ENCODE measurements around the gene NUBP2.

The NUBP2 gene

DNA sequence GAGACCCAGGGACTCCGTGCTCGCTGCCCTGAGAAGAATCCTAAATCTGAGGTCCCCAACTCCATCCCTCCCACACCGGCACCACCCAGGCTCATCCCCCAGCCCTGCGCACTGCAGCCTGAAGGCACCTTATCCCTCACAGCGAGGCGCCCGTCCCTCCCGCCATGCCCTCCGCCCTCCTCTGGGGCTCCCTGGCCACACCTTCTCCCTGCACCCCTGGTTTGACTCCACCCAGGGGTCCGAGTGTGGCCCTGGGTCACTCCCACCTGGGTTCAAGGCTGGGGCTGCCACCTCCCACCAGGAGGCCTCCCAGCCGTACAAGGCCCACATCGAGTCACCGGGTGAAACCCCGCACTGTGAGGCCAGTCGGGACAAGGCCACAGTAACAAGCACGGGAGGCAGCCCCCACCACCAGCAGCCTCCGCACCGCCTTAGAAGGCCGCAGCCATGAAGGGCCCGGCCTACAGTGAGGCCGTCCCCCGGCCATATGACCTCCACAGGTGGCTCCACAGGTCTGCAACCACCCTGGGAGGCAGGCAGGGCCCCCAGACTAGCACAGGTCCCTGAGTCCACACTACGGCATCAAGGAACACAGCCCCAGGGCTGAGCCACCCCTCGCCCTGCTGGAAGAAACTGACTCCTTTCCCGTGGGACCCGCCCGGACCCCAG is 35.6 kb downstream of the NUBP2 start:
- no peak for TF ChIP-seq CTCF (IDR thresholded peaks at IDR 0.05; ENCODE audit: unreplicated experiment in 3 of 3)
- Mint-ChIP-seq H3K36me3 (ENCODE audit: low read depth) (peaks cover 14% of the 10 kb centered on the region), H3K9me3 (no peaks in the 10 kb centered on the region), H3K4me3 (no peak overlapping the region), H3K27ac (no peak overlapping the region), H3K27me3 (ENCODE audit: low read depth) (no peaks in the 10 kb centered on the region), H3K4me1 (no peaks in the 10 kb centered on the region)

DNA sequence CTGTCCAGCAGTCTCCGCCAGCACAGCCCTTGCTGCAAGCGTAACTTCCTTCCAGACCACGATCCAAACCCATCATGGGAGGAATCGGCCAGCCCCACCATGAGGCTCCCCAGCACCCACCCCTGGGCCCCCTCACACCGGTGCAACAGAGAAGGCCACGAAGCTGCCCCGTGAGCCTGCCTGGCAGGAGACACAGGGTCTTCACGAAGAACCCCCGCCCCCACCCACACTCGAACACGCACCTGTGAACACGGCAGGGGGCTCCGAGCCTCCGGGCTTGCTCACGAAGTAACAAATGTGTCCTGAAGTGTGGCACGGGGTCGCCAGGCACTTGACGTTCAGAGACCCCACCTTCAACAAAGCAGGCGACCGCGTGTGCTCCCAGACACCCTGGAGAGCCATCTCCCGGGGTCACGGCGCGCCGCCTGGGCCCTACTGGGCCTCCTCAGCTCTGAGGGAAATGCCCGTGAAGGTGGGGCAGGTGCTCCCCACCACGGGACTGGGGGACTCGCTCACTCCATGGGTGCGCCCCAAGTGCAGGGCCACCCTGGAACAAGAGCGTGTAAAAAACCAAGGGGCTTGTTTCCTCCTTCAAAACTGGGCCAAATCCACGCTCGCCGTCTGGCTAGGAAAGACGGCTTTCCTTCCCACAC is 36.2 kb downstream of the NUBP2 start:
- Mint-ChIP-seq H3K4me1 (no peaks in the 10 kb centered on the region), H3K27ac (no peak overlapping the region), H3K27me3 (ENCODE audit: low read depth) (no peaks in the 10 kb centered on the region), H3K4me3 (no peak overlapping the region), H3K36me3 (ENCODE audit: low read depth) (peaks cover 7% of the 10 kb centered on the region), H3K9me3 (no peaks in the 10 kb centered on the region)
- TF ChIP-seq CTCF (IDR thresholded peaks at IDR 0.05; ENCODE audit: unreplicated experiment in 3 of 3) = no peak

DNA sequence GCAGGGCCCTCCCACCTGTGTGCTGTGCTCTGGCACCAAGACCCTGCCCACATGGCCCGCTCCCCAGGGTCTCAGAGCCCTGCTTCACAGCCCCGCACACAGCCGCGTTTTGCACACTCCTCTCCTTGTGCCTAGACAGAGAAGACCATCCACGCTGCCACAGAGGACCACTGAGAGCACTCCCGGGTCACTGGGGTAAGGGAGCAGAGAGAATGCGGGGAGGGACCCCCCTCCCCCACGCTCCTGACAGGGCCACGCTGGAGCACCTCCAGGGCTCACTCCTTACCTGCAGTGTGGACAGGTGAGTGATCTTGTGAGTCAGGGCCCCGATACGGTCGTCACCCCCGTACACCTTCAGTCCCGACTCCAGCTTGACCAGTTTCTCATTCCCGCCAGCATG is 36.9 kb downstream of the NUBP2 start:
- Mint-ChIP-seq H3K4me1 (peaks cover 3% of the 10 kb centered on the region), H3K4me3 (no peak overlapping the region), H3K27me3 (ENCODE audit: low read depth) (no peaks in the 10 kb centered on the region), H3K36me3 (ENCODE audit: low read depth) (peaks cover 7% of the 10 kb centered on the region), H3K27ac (no peak overlapping the region), H3K9me3 (no peaks in the 10 kb centered on the region)
- no peak for TF ChIP-seq CTCF (IDR thresholded peaks at IDR 0.05; ENCODE audit: unreplicated experiment in 3 of 3)

- H3K4me1 Mint-ChIP-seq = peaks cover 5% of the 10 kb centered on the region
- peaks cover 3% of the 10 kb centered on the region for H3K36me3 Mint-ChIP-seq (ENCODE audit: low read depth)
- no peak overlapping the region for H3K4me3 Mint-ChIP-seq
- H3K27ac Mint-ChIP-seq = no peak overlapping the region
- TF ChIP-seq CTCF (IDR thresholded peaks at IDR 0.05; ENCODE audit: unreplicated experiment in 3 of 3) = no peak
- H3K9me3 Mint-ChIP-seq = no peaks in the 10 kb centered on the region
- H3K27me3 Mint-ChIP-seq (ENCODE audit: low read depth) = no peaks in the 10 kb centered on the region
Measured at GRCh38 chr16:1820096-1820945, 37.6 kb downstream of the NUBP2 start.

GRCh38 chr16:1820946-1821290 is 38.2 kb downstream of the NUBP2 start:
- H3K27me3 Mint-ChIP-seq (ENCODE audit: low read depth) = no peaks in the 10 kb centered on the region
- no peaks in the 10 kb centered on the region for H3K9me3 Mint-ChIP-seq
- no peak overlapping the region for H3K27ac Mint-ChIP-seq
- TF ChIP-seq CTCF (IDR thresholded peaks at IDR 0.05; ENCODE audit: unreplicated experiment in 3 of 3) = no peak
- H3K4me1 Mint-ChIP-seq = peaks cover 5% of the 10 kb centered on the region
- H3K4me3 Mint-ChIP-seq = no peak overlapping the region
- H3K36me3 Mint-ChIP-seq (ENCODE audit: low read depth) = no peaks in the 10 kb centered on the region

Data from nephron (organoid).